OCI-M2 (cell line): ENCODE measurements around the gene FBXO39.
"Not testable (repeated sequence)": the region's sequence is repeated elsewhere in the genome, so short reads cannot be mapped to it uniquely, and the experiment has no call there.

Source experiments
- DNase-seq: peaks from one replicate; lab custom pipeline; 2025; ENCODE audit not compliant: unreplicated experiment; lab: John Stamatoyannopoulos, UW

FBXO39 gene

DNA sequence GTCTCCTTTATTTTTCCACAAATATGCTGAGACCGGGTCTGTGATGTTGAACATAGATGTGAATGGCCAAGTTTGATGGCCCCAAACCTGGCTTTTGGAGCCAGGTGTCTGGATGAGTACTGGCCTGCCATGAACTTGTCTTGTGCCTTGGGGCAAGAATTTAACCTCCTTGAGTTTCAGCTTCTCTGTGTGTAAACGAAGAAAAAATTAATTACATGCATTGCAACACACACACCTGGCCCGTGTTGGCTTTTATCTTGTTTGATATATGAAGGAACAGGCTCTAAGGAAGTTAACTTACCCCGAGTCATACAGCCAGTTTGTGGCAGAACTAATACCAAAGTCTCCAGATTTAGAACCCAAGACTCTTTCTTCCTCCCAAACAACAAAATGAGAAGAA lies 13.1 kb downstream of the FBXO39 start:
- DNase-seq, result no peak

GRCh38 chr17:6793748-6794493 lies 17.9 kb downstream of the FBXO39 start:
- DNase-seq, result no peak

GRCh38 chr17:6796017-6796886 lies 20.2 kb downstream of the FBXO39 start:
- no peak for DNase-seq

DNA sequence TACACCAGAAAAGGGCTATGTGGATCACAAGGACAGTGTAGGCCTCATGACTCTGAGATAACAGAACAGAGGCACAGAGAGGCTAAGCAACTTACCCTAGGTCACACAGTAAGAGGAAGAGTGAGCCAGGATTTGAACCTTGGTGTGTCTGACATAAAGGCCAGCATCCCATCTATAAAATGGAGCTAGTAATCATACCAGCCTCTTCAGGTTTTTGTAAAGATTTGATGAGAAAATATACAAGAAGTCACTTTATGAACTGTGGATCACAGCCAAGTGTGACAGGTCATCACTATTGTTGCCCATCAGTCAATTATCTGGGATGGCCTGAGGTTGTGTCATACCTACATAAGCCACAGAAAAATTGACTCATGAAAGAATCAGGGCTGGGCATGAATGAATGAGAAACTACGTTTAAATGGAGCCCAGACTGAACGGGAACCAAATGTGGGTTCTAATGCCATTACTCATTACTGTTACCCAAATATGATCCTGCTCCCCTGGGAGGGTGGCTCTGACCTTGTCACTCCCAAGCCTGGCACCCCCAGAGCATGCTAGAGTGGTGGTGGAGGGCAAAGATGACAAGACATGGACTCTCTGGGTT lies 21.0 kb downstream of the FBXO39 start:
- DNase-seq, result no peak

- no peak for DNase-seq
Measured at GRCh38 chr17:6797718-6798351, 21.8 kb downstream of the FBXO39 start.

GRCh38 chr17:6799738-6800137 lies 23.7 kb downstream of the FBXO39 start:
- DNase-seq, result no peak

GRCh38 chr17:6800422-6801027 lies 24.5 kb downstream of the FBXO39 start:
- DNase-seq, result no peak

GRCh38 chr17:6811510-6811909 lies 35.5 kb downstream of the FBXO39 start:
- DNase-seq, result no peak

GRCh38 chr17:6812295-6812694 lies 36.3 kb downstream of the FBXO39 start:
- DNase-seq, result no peak

- DNase-seq, result no peak
Measured at GRCh38 chr17:6815775-6816174, 39.8 kb downstream of the FBXO39 start.

GRCh38 chr17:6816368-6816767 lies 40.4 kb downstream of the FBXO39 start:
- DNase-seq, result not testable (repeated sequence)

DNA sequence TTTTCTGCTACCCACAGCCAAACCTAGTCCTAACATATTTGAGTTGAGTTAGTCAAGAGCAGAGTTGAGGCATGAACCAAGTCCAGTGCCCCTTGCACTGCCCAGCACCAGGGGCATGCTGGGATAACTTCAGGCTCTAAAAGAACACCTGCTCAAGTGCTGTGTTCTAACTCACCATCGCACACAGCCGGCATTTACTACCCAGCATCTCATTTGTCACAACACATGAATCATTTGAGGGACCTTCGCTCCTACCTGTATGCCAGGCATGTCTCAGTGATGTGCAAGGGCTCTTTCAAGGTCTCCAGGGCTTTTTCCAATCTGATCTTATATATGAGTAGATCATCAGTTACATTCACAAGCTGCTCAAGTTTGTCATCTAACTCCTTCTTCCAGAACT lies 42.9 kb downstream of the FBXO39 start:
- no peak for DNase-seq

DNA sequence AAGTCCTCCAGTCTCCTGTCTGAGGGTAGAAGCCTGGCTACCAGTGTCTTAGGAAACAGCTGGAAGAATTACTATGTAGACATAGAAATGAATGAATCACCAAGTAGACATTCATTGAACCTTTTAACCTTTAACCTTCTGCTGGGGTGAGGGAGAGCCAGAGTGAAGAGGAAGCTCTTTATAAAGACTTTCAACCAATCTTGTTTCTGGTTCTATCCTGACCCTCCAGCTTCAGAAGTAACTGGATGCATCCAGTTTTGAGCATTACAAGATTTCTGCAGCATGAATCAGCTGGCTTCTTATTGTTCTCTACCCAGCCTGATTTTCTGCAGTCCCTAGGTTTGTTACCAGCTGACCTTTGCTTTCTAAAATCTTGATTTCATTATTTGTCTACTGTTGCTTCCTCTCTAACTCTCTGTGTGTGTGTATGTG lies 47.0 kb downstream of the FBXO39 start:
- no peak for DNase-seq

- DNase-seq, result no peak
Measured at GRCh38 chr17:6830383-6830986, 54.5 kb downstream of the FBXO39 start.

- DNase-seq, result no peak
Measured at GRCh38 chr17:6831661-6832263, 55.7 kb downstream of the FBXO39 start, which contains the start of gene TEKT1. TEKT1 (minus strand) TSS chr17:6831729; CDS start chr17:6830376, 1,353 bp downstream.
